Epidermal melanocyte (primary cell): Measurements from ENCODE around the gene CDON.
"Not testable (repeated sequence)": the region's sequence is repeated elsewhere in the genome, so short reads cannot be mapped to it uniquely, and the experiment has no call there.

Experiments
- DNase-seq: peaks from one replicate; pipeline ENCODE4 v3.0.0; 2011; ENCODE audit warnings: low spot score; ENCODE audit not compliant: insufficient read length

Gene CDON

DNA sequence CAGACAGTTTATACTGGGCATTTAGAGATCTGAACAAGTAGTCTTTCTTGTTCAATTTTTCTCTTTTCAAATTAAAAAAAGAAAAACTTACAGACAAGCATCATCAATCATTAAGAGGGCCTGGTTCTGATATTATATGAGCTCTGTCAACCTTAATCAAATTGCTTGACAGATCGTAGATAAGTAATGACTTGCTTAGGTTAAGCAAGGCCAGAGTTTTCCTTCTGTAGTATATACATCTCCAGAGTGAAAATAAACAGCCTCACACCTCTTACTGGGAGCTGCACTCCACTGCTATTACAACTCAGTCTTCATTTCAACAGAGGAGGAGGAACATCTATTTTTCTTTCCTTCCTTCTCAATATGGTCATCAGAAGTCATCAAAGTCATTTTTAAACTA lies 13.5 kb downstream of the CDON start:
- DNase-seq, result no peak

DNA sequence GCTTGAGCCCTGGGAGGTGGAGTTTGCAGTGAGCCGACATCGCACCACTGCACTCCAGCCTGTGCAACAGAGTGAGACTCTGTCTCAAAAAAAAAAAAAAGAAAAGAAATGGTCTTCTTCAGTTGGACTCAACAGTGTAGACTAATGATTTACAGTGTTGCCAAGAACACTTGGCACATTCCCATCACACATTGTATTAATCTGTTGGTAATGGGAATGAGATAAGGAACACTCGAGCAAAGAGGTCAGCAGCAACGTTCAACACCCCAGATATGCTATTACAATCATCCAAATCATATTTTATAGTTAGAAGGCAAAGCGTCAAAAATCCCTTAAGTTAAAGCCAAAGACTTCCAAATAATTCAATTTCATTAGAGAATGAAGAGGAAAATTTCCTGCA lies 14.5 kb downstream of the CDON start:
- DNase-seq, result no peak

- DNase-seq, result no peak
Measured at GRCh38 chr11:126046570-126047195, 16.0 kb downstream of the CDON start.

GRCh38 chr11:126039485-126040271 lies 23.0 kb downstream of the CDON start:
- DNase-seq, result no peak

GRCh38 chr11:126035718-126036117 lies 26.9 kb downstream of the CDON start:
- no peak for DNase-seq

DNA sequence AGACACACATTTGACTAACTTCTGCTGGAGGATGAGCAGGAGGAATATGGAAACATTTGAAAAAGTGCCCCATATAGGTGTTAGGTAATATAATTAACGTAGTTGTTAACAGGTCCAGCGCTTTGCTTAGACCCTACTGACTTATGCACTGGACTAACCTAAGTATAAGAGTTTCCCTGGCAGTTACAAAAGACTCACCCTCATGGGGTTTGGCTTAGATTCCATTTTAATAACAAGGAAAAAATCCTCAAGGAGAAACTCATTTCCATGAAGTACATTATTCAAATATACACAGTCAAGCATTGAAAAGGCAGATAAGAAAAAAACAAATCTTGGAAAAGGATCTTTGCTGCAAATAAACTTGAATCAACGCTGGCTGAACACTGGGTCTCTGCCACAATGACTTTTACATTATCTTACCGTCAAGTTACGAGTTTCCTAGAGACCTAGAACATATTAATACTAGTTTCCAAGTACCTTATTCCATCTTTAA lies 27.7 kb downstream of the CDON start:
- no peak for DNase-seq

- DNase-seq, result no peak
Measured at GRCh38 chr11:126034039-126034932, 28.4 kb downstream of the CDON start.

DNA sequence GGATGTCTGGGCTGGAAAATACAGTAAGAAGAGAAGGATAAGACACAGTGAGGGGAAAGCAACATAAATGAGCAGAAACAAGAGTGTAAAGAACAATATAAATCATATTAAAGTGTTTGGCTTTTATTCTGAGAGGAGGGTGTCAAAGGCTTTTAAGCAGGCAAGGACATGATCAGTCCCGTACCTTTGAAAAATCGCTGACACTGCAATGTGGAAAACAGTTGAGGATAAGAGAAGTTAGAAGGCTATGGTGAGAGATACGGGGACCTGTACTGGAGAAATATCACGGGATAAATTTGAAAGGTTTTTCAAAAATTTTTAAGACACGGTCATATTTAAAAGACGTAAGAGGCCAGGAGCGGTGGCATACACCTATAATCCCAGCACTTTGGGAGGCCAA lies 30.3 kb downstream of the CDON start:
- DNase-seq, result no peak

GRCh38 chr11:126029805-126030204 lies 32.9 kb downstream of the CDON start:
- DNase-seq, result no peak

DNA sequence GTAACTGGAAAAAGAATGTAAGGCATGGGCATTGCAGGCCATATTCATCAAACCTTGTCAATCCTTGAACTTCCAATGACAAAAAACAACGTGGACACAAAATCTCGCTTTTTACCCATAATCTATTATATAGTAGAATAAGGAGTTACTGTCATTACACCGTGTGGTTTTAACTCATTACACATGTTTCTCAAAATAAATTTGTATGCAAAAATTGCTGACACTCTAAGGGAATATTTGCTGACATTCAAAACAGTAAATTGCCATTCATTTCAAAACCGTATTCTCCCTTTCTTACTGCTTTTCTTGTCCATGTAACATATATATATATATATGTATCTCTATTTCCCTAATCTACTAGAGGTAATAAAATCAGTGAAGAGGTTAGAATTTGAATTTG lies 33.4 kb downstream of the CDON start:
- no peak for DNase-seq

DNA sequence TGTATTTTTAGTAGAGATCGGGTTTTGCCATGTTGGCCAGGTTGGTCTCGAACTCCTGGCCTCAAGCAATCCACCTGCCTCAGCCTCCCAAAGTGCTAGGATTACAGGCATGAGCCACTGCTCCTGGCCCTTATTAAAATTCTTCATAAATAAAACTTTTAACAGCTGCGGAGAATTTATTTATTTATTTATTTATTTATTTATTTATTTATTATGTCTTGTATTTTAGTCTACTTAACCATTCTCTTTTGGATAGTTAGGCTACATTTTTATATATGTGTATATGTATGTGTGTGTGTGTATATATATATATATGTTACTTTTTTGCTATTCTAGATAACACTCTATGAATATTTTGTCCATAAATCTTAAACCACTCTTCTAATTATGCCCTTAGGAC lies 34.1 kb downstream of the CDON start:
- DNase-seq, result not testable (repeated sequence)

- no peak for DNase-seq
Measured at GRCh38 chr11:126026579-126026978, 36.1 kb downstream of the CDON start.

- DNase-seq, result no peak
Measured at GRCh38 chr11:126025822-126026221, 36.8 kb downstream of the CDON start.

DNA sequence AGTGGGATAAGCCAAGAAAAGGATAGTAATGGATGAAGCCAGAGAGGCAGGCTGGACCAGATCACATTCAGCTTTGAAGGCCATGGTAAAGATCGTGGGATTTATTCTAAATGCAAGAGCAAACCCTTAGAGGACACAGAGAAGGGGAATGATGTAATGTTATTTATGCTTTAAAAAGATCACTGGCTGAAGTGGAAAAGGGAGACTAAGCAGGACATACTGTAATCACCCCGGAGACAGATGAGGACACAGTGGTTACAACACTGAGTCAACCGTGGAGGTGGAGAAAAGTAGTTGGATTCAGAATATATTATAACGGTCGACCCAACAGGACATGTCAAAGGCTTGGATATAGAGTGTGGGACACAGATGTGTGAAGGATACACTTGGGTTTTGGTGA lies 38.5 kb downstream of the CDON start:
- no peak for DNase-seq

- DNase-seq, result no peak
Measured at GRCh38 chr11:126012852-126013251, 49.8 kb downstream of the CDON start.

DNA sequence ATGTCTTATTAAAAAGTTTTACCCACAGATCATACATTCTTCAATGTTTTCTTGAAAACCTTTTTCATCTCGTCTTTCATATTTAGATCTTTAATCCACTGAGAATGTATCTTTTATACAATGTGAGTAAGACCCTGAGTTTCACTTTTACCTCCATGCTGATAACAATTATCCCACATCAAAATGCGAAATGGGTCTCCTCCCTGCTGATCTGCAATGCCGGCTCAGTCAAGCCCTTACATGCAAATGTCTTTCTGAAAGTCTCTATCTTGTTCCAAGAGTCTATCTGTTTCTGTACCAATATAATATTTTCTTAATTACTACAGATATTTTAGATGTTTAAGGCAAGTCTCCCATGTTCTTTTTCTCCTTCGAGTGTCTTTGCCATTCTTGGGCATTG lies 50.9 kb downstream of the CDON start:
- no peak for DNase-seq

GRCh38 chr11:126011265-126011664 lies 51.4 kb downstream of the CDON start:
- no peak for DNase-seq

- no peak for DNase-seq
Measured at GRCh38 chr11:126008956-126009355, 53.7 kb downstream of the CDON start.

DNA sequence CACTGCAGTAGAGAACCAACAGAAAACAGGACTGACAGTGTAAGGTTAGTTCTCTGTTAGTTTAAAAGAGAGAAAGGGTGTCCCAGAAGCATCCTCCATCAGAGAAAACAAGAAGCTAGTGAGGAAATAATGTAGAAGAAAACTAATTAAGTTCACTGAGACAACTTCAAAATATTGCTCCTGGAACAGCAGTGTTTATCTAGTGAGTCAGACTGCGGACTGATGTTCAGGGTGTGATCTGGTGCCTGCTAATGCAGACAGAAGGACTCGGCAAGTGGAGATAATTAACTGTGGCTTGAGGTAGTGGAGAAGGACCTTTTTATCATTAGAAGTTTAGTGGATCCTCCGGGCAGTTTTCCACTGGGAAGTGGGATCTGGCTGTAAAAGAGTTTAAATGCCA lies 55.4 kb downstream of the CDON start:
- DNase-seq, result no peak

- no peak for DNase-seq
Measured at GRCh38 chr11:126006068-126006467, 56.6 kb downstream of the CDON start.

- no peak for DNase-seq
Measured at GRCh38 chr11:126002181-126002580, 60.5 kb downstream of the CDON start.
